HG03095 (cell line): Measurements from ENCODE around the gene SATB1.
"Not testable (repeated sequence)": the region's sequence is repeated elsewhere in the genome, so short reads cannot be mapped to it uniquely, and the experiment has no call there.

Experiments
- ATAC-seq: cut with Tn5 transposase; IDR thresholded peaks from one replicate; pipeline ENCODE4 v1.9.1; 2021; ENCODE audit warnings: moderate library complexity; ENCODE audit not compliant: unreplicated experiment

Gene SATB1

GRCh38 chr3:18355832-18356231 lies 69.3 kb downstream of the SATB1 start:
- ATAC-seq = no peak

- ATAC-seq = no peak
Observed at GRCh38 chr3:18354701-18355100, 70.4 kb downstream of the SATB1 start.

- ATAC-seq = no peak
Observed at GRCh38 chr3:18351823-18352744, 73.1 kb downstream of the SATB1 start.

GRCh38 chr3:18351069-18351628 lies 74.0 kb downstream of the SATB1 start:
- no peak for ATAC-seq

GRCh38 chr3:18349197-18349798 lies 75.8 kb downstream of the SATB1 start:
- ATAC-seq = no peak

- no peak for ATAC-seq
Observed at GRCh38 chr3:18346097-18346496, 79.0 kb downstream of the SATB1 start.

- ATAC-seq = no peak
Observed at GRCh38 chr3:18345015-18345367, 80.1 kb downstream of the SATB1 start.

GRCh38 chr3:18344306-18345014 lies 80.7 kb downstream of the SATB1 start:
- ATAC-seq = no peak

GRCh38 chr3:18343809-18344208 lies 81.3 kb downstream of the SATB1 start:
- ATAC-seq = no peak

GRCh38 chr3:18338827-18339514 lies 86.2 kb downstream of the SATB1 start:
- no peak for ATAC-seq

GRCh38 chr3:18337231-18337630 lies 87.9 kb downstream of the SATB1 start:
- no peak for ATAC-seq

GRCh38 chr3:18334837-18335601 lies 90.1 kb downstream of the SATB1 start:
- ATAC-seq = no peak

GRCh38 chr3:18330772-18331441 lies 94.2 kb downstream of the SATB1 start:
- not testable (repeated sequence) for ATAC-seq

GRCh38 chr3:18308096-18308650 lies 117.0 kb downstream of the SATB1 start:
- no peak for ATAC-seq

- ATAC-seq = no peak
Observed at GRCh38 chr3:18307529-18307928, 117.6 kb downstream of the SATB1 start.

GRCh38 chr3:18302517-18302916 lies 122.6 kb downstream of the SATB1 start:
- no peak for ATAC-seq

GRCh38 chr3:18301781-18302180 lies 123.4 kb downstream of the SATB1 start:
- ATAC-seq = no peak

GRCh38 chr3:18300916-18301315 lies 124.2 kb downstream of the SATB1 start:
- no peak for ATAC-seq

- ATAC-seq = no peak
Observed at GRCh38 chr3:18297126-18297525, 128.0 kb downstream of the SATB1 start.
